ENCODE results near the gene CCL21. TPM values are rescaled to one million over a fixed set of nuclear protein-coding genes. Genes with fewer than 3 reads are reported as not detected.

Gene CCL21
- total RNA-seq, 1 experiment from 2014 or later: not detected

DNA sequence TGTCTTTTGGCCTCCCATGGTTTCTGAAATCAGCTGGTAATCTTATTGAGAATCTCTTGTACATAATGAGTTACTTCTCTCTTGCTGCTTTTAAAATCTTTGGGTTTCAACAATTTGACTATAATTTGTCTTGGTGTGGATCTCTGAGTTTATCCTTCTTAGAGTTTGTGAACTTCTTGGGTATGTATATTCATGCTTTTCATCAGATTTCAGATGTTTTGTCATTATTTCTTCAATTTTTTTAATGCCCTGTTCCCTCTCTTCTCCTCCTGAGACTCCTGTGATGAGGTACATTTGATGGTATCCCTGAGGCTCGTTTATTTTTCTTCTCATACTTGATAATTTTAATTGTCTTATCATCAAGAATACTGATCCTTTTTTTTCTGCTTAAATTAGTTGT lies 2.2 kb upstream of the CCL21 start (continued):
- TF ChIP-seq ATF6 (CRISPR knock-in tag; IDR thresholded peaks at IDR 0.05): no peak

GRCh38 chr9:34709196-34709978 lies 549 bp downstream of the CCL21 start:
- ChIA-PET CTCF (interaction anchor here (0.7 to 13.3 kb wide), 3 partner anchors 8 to 276 kb away, joined by 3 to 122 read pairs (median 3); no protein-coding TSS in a partner anchor), POLR2A (no interaction called here)
- Mint-ChIP-seq H3K4me1 (no peaks in the 10 kb centered on the region), H3K9me3 (no peaks in the 10 kb centered on the region), H3K27ac (no peak overlapping the region), H3K36me3 (no peaks in the 10 kb centered on the region), H3K27me3 (ENCODE audit: low read depth) (peaks cover 15% of the 10 kb centered on the region), H3K4me3 (no peak overlapping the region)
- DNase-seq (ENCODE audit: low spot score) (no peak), ATAC-seq (no peak)
- no peak for TF ChIP-seq ATF6 (CRISPR knock-in tag; IDR thresholded peaks at IDR 0.05)
- TF ChIP-seq ATF2 (CRISPR knock-in tag; IDR thresholded peaks at IDR 0.05; ENCODE audit: borderline replicate concordance, low read depth): no peak
- no peak for TF ChIP-seq USF2 (CRISPR knock-in tag; IDR thresholded peaks at IDR 0.05)
- TF ChIP-seq JUN (CRISPR knock-in tag; IDR thresholded peaks at IDR 0.05): no peak
- no peak for TF ChIP-seq PRDM15 (CRISPR knock-in tag; IDR thresholded peaks at IDR 0.05)
- no peak for TF ChIP-seq GABPB1 (CRISPR knock-in tag; IDR thresholded peaks at IDR 0.05)
- no peak for TF ChIP-seq MXD4 (CRISPR knock-in tag; IDR thresholded peaks at IDR 0.05; ENCODE audit: borderline replicate concordance)
- no peak for TF ChIP-seq ZNF263 (CRISPR knock-in tag; IDR thresholded peaks at IDR 0.05; ENCODE audit: low read depth)
- no peak for TF ChIP-seq IRF1 (CRISPR knock-in tag; IDR thresholded peaks at IDR 0.05)
- no peak for TF ChIP-seq AFF4 (CRISPR knock-in tag; IDR thresholded peaks at IDR 0.05; ENCODE audit: borderline replicate concordance)
- no peak for TF ChIP-seq NFYB (CRISPR knock-in tag; conservative IDR thresholded peaks at IDR 0.05; ENCODE audit: low read depth)
- TF ChIP-seq NFE2L1 (CRISPR knock-in tag; IDR thresholded peaks at IDR 0.05): no peak
- no peak for TF ChIP-seq PRRX2 (CRISPR knock-in tag; IDR thresholded peaks at IDR 0.05)
- TF ChIP-seq ZNF396 (CRISPR knock-in tag; IDR thresholded peaks at IDR 0.05; ENCODE audit: borderline replicate concordance): no peak
- TF ChIP-seq MAX (CRISPR knock-in tag; IDR thresholded peaks at IDR 0.05): no peak
- no peak for TF ChIP-seq ZSCAN18 (CRISPR knock-in tag; IDR thresholded peaks at IDR 0.05)
- no peak for TF ChIP-seq NR2C2 (CRISPR knock-in tag; IDR thresholded peaks at IDR 0.05)
- TF ChIP-seq CREM (CRISPR knock-in tag; IDR thresholded peaks at IDR 0.05): no peak

Data from WTC11 (cell line).